ENCODE data around the gene NAT14. TPM values are rescaled to one million over a fixed set of nuclear protein-coding genes. Genes with fewer than 3 reads are reported as not detected.

NAT14 gene
- total RNA-seq, 1 experiment from 2014 or later, result 93.1 TPM

DNA sequence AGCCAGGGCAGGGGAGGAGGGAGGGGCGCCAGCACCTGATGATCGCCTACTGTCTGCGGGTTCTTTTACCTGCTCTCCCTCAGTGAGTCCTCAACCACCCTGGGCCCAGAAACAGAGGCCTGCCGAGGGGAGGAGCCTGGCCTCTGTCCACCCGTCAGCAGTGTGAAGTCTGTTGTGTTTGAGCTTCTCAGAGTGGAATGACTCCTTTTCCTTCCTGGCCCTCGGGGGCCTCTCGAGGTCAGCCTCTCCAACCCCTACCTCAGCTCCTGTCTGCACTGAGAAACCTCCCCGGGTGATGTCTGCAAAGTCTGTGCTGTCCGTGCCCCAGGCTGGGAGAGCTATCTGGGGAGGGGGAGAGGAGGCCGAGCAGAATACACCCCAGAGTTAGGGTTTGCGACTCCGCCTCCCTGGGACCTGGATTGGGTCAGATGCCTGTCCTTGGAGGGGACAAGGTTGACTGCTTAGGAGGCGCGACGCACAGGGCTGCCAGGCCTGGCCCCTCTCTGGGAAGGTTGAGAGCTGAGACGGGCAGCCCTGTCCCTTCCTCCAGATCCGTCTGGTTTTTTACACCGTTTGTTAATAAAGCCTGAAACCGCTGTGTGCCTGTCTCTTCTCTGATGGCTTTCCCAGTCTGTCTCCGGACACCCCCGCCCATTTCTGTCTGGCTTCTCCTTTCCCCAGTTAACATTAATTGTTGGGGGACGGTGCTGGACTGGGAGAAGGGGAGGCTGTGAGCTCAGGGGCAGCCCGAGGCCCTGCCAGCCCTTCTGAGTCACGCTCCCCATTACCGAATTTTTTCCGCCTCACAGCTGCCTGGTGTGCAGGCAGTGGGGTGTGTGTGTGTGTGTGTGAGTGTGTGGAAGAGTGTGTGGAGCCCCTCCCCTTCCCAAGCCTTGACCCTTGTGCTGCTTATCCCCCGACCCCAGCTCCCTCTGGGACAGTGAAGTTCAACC, 2.3 kb downstream of the NAT14 start:
- TSS peak; percentile 92 for BruUV-seq (replicated peaks)
- DNase-seq (ENCODE audit: low read depth, low spot score), result no peak
- TF ChIP-seq SIN3A (IDR thresholded peaks at IDR 0.05; ENCODE audit: borderline replicate concordance, insufficient read depth, low read depth, low read length), result no peak
- TF ChIP-seq POLR2AphosphoS5 (IDR thresholded peaks at IDR 0.05; ENCODE audit: low read depth, low read length), result peak; percentile 44
- Histone ChIP-seq H3K4me3 (ENCODE audit: low read depth in 2 of 2, low read length in 2 of 2) (peak overlapping the region; percentile 51 to 67), H3K36me3 (ENCODE audit: control insufficient read depth, insufficient read depth, low read length) (peaks cover 3% of the 10 kb centered on the region; the same call in 1 of the 2 replicates), H3K9me3 (ENCODE audit: control insufficient read depth, insufficient read depth, low read depth, low read length) (no peaks in the 10 kb centered on the region), H3K27ac (ENCODE audit: low read length) (peak overlapping the region; percentile 94), H3K4me1 (ENCODE audit: control insufficient read depth, insufficient read depth, low read length) (peaks cover 67% of the 10 kb centered on the region), H3K27me3 (ENCODE audit: control insufficient read depth, insufficient read depth, low read length) (no peaks in the 10 kb centered on the region)
- in situ Hi-C loops (cut with HindIII; ENCODE audit: low pct_unique_long_range_greater_than_20kb, low sequenced_read_pairs), result no loop called here
- peak; percentile 54 for ATAC-seq
- ChIA-PET POLR2A (interaction anchor here (0.5 kb wide), 1 partner anchor 87 kb away, joined by 8 read pairs; no protein-coding TSS in a partner anchor), CTCF (interaction anchor here (0.6 to 2.0 kb wide), 4 partner anchors 17 to 43 kb away, joined by 3 to 7 read pairs (median 4); no protein-coding TSS in a partner anchor)
- intact Hi-C loops (cut with micrococcal nuclease; ENCODE audit: unreplicated experiment), result no loop called here

- no peaks in the 10 kb centered on the region for H3K9me3 ChIP-seq (ENCODE audit: control insufficient read depth, insufficient read depth, low read depth, low read length)
- in situ Hi-C loops (cut with HindIII; ENCODE audit: low pct_unique_long_range_greater_than_20kb, low sequenced_read_pairs), result no loop called here
- peaks cover 75% of the 10 kb centered on the region for H3K4me1 ChIP-seq (ENCODE audit: control insufficient read depth, insufficient read depth, low read length)
- intact Hi-C loops (cut with micrococcal nuclease; ENCODE audit: unreplicated experiment), result no loop called here
- no peak for TF ChIP-seq SIN3A (IDR thresholded peaks at IDR 0.05; ENCODE audit: borderline replicate concordance, insufficient read depth, low read depth, low read length)
- BruUV-seq (replicated peaks), result no TSS peak
- peak within 1 kb of the TSS; percentile 51 to 67 for H3K4me3 ChIP-seq (ENCODE audit: low read depth in 2 of 2, low read length in 2 of 2)
- no peak for ATAC-seq
- peaks cover 3% of the 10 kb centered on the region; the same call in 1 of the 2 replicates for H3K36me3 ChIP-seq (ENCODE audit: control insufficient read depth, insufficient read depth, low read length)
- peak within 1 kb of the TSS; percentile 94 for H3K27ac ChIP-seq (ENCODE audit: low read length)
- ChIA-PET POLR2A (no interaction called here), CTCF (interaction anchor here (2.0 kb wide), 1 partner anchor 16 kb away, joined by 7 read pairs; no protein-coding TSS in a partner anchor)
- no peaks in the 10 kb centered on the region for H3K27me3 ChIP-seq (ENCODE audit: control insufficient read depth, insufficient read depth, low read length)
- DNase-seq (ENCODE audit: low read depth, low spot score), result no peak
Observed at GRCh38 chr19:55487924-55488687, 3.1 kb downstream of the NAT14 start, which contains the start of gene SSC5D. SSC5D (plus strand) TSS chr19:55488436; CDS start chr19:55488590, 154 bp downstream.

DNA sequence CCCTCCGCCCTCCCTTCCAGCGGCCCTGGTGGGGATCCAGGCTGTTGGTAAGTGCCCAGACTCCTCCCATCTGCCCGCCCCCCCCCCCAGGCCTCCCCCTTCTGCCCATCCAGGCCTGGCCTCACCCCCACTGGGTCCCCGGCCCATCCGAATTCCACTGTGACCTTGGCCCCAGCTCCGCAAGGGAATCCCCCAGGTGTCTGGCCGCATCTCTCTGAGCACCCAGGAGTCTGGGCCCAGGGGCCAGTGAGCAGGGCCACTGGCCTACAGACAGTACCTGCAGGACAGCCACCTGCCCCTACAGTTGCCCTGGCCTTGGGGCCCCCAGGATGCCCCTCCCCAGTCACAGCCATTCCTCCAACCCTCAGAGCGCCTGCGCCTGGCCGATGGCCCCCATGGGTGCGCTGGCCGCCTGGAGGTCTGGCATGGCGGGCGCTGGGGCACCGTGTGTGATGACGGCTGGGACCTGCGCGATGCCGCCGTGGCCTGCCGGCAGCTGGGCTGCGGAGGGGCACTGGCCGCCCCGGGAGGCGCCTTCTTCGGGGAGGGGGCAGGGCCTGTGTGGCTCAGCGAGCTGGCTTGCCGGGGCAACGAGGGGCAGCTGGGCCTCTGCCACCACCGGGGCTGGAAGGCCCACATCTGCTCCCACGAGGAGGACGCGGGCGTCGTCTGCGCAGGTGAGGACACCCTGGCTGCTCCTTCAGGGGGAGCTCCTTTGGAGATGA, 4.2 kb downstream of the NAT14 start:
- POLR2A ChIA-PET, result no interaction called here
- Histone ChIP-seq H3K27ac (ENCODE audit: low read length) (peak overlapping the region; percentile 64), H3K27me3 (ENCODE audit: control insufficient read depth, insufficient read depth, low read length) (no peaks in the 10 kb centered on the region), H3K9me3 (ENCODE audit: control insufficient read depth, insufficient read depth, low read depth, low read length) (no peaks in the 10 kb centered on the region), H3K4me3 (ENCODE audit: low read depth in 2 of 2, low read length in 2 of 2) (no peak overlapping the region), H3K4me1 (ENCODE audit: control insufficient read depth, insufficient read depth, low read length) (peaks cover 79% of the 10 kb centered on the region), H3K36me3 (ENCODE audit: control insufficient read depth, insufficient read depth, low read length) (peaks cover 3% of the 10 kb centered on the region; the same call in 1 of the 2 replicates)
- CTCF ChIA-PET, result interaction anchor here (0.7 kb wide), 1 partner anchor 19 kb away, joined by 3 read pairs; no protein-coding TSS in a partner anchor
- no peak for ATAC-seq
- TF ChIP-seq CTCF (IDR thresholded peaks at IDR 0.05) (no peak), POLR2AphosphoS5 (IDR thresholded peaks at IDR 0.05; ENCODE audit: low read depth, low read length) (no peak), TCF7L2 (IDR thresholded peaks at IDR 0.05; ENCODE audit: low read depth, low read length) (no peak), SIN3A (IDR thresholded peaks at IDR 0.05; ENCODE audit: borderline replicate concordance, insufficient read depth, low read depth, low read length) (no peak)
- TF ChIP-seq, protein P1, sequence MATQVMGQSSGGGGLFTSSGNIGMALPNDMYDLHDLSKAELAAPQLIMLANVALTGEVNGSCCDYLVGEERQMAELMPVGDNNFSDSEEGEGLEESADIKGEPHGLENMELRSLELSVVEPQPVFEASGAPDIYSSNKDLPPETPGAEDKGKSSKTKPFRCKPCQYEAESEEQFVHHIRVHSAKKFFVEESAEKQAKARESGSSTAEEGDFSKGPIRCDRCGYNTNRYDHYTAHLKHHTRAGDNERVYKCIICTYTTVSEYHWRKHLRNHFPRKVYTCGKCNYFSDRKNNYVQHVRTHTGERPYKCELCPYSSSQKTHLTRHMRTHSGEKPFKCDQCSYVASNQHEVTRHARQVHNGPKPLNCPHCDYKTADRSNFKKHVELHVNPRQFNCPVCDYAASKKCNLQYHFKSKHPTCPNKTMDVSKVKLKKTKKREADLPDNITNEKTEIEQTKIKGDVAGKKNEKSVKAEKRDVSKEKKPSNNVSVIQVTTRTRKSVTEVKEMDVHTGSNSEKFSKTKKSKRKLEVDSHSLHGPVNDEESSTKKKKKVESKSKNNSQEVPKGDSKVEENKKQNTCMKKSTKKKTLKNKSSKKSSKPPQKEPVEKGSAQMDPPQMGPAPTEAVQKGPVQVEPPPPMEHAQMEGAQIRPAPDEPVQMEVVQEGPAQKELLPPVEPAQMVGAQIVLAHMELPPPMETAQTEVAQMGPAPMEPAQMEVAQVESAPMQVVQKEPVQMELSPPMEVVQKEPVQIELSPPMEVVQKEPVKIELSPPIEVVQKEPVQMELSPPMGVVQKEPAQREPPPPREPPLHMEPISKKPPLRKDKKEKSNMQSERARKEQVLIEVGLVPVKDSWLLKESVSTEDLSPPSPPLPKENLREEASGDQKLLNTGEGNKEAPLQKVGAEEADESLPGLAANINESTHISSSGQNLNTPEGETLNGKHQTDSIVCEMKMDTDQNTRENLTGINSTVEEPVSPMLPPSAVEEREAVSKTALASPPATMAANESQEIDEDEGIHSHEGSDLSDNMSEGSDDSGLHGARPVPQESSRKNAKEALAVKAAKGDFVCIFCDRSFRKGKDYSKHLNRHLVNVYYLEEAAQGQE (IDR thresholded peaks at IDR 0.05; ENCODE audit: insufficient read depth in 1 of 2, low read depth in 2 of 2, low read length in 1 of 2), result no peak
- intact Hi-C loops (cut with micrococcal nuclease; ENCODE audit: unreplicated experiment) (no loop called here), in situ Hi-C loops (cut with HindIII; ENCODE audit: low pct_unique_long_range_greater_than_20kb, low sequenced_read_pairs) (no loop called here)
- BruUV-seq (replicated peaks), result no TSS peak
- DNase-seq (ENCODE audit: low read depth, low spot score), result no peak

All from Panc1 (cell line).